SK-N-SH (cell line): ENCODE results near the gene CTBP1. TPM values are rescaled to one million over a fixed set of nuclear protein-coding genes. Genes with fewer than 3 reads are reported as not detected.

Experiments used
- CTCF ChIA-PET: fragments of 300-600, 350-600 bp; formaldehyde crosslinking; extraction: SDS; loops from one replicate; lab custom pipeline; 2021; lab: Yijun Ruan, JAX
- POLR2A ChIA-PET: fragments of 350-600 bp; sonication (Branson Sonifier 250); formaldehyde crosslinking; extraction: SDS; loops from one replicate; lab custom pipeline; 2020; ENCODE audit warnings: antibody characterized with exemption, inconsistent platforms; lab: Yijun Ruan, JAX
- DNase-seq: peaks from one replicate; pipeline ENCODE4 v3.0.0; 2012
- H2AFZ ChIP-seq: fragments of 200-600 bp; sonication (generic); 2 replicates; pipeline ENCODE4 v1.8.1; 2016; ENCODE audit warnings: antibody characterized with exemption, mild to moderate bottlenecking, low read depth
- H3F3A ChIP-seq: fragments of 200-600 bp; sonication (generic); replicated peaks from 2 replicates; pipeline ENCODE3; 2016; ENCODE audit warnings: antibody characterized with exemption, mild to moderate bottlenecking; ENCODE audit not compliant: insufficient read depth
- H3K27ac ChIP-seq, 2 experiments: fragments of 200-500 bp in 1 of 2; fragments of 200-600 bp in 1 of 2; sonication (Bioruptor generic) in 1 of 2; sonication (generic), shearing (Covaris generic) in 1 of 2; 2 replicates each; pipeline versions ENCODE4 v1.5.1 to v1.6.1; 2014 to 2016; ENCODE audit warnings: low read depth in 2 of 2, inconsistent platforms in 1 of 2, low read length in 1 of 2, mild to moderate bottlenecking in 1 of 2, mixed read lengths in 1 of 2
- H3K27me3 ChIP-seq: fragments of 200-600 bp; sonication (generic), shearing (Covaris generic); 2 replicates; pipeline ENCODE4 v1.6.1; 2016; ENCODE audit warnings: mixed run types; ENCODE audit not compliant: insufficient read depth
- H3K36me3 ChIP-seq, 2 experiments: fragments of 200-500 bp in 1 of 2; fragments of 200-600 bp in 1 of 2; sonication (Bioruptor generic) in 1 of 2; sonication (generic) in 1 of 2; replicated peaks in 1 of 2; 2 replicates each; pipeline versions ENCODE3 to v1.5.1; 2014 to 2016; ENCODE audit warnings: low read length in 1 of 2, mild to moderate bottlenecking in 1 of 2; ENCODE audit not compliant: insufficient read depth in 2 of 2, control insufficient read depth in 1 of 2
- H3K4me1 ChIP-seq, 2 experiments: fragments of 200-500 bp in 1 of 2; fragments of 200-600 bp in 1 of 2; sonication (Bioruptor generic) in 1 of 2; sonication (generic), shearing (Covaris generic) in 1 of 2; 2 replicates each; pipeline versions ENCODE4 v1.5.1 to v1.6.1; 2014 to 2016; ENCODE audit warnings: low read depth in 1 of 2, low read length in 1 of 2, mixed run types in 1 of 2; ENCODE audit not compliant: insufficient read depth in 2 of 2, control insufficient read depth in 1 of 2
- H3K4me2 ChIP-seq: fragments of 200-600 bp; sonication (generic), shearing (Covaris generic); 2 replicates; pipeline ENCODE4 v1.6.1; 2017; ENCODE audit warnings: mixed run types
- H3K4me3 ChIP-seq, 2 experiments: fragments of 200-500 bp in 1 of 2; fragments of 200-600 bp in 1 of 2; sonication (Bioruptor generic) in 1 of 2; sonication (generic), shearing (Covaris generic) in 1 of 2; 2 replicates each; pipeline versions ENCODE4 v1.5.1 to v1.8.1; 2014 to 2016; ENCODE audit warnings: low read depth in 2 of 2, inconsistent platforms in 1 of 2, low read length in 1 of 2, mild to moderate bottlenecking in 1 of 2, mixed read lengths in 1 of 2, moderate library complexity in 1 of 2
- H3K79me2 ChIP-seq: fragments of 200-600 bp; sonication (generic); 2 replicates; pipeline ENCODE4 v1.8.1; 2017; ENCODE audit warnings: mild to moderate bottlenecking; ENCODE audit not compliant: insufficient read depth
- H3K9ac ChIP-seq: fragments of 200-600 bp; sonication (generic); 2 replicates; pipeline ENCODE4 v1.6.1; 2017; ENCODE audit warnings: mixed run types
- H3K9me2 ChIP-seq: fragments of 200-600 bp; sonication (generic); 2 replicates; pipeline ENCODE4 v1.6.1; 2017; ENCODE audit warnings: mixed run types
- H3K9me3 ChIP-seq: fragments of 200-600 bp; sonication (generic); 2 replicates; pipeline ENCODE4 v1.6.1; 2017; ENCODE audit warnings: mixed run types, mild to moderate bottlenecking, moderate library complexity
- H4K20me1 ChIP-seq: fragments of 200-600 bp; sonication (generic); 2 replicates; pipeline ENCODE4 v1.6.1; 2017; ENCODE audit warnings: mild to moderate bottlenecking, mixed run types; ENCODE audit not compliant: insufficient read depth
- CHD2 ChIP-seq: fragments of 150-350 bp; IDR thresholded peaks from 2 replicates; pipeline ENCODE4 v1.6.1; 2018; ENCODE audit warnings: low read length; ENCODE audit not compliant: partially characterized antibody
- EP300 ChIP-seq, 2 experiments: IDR thresholded peaks; 2 replicates each; pipeline versions ENCODE4 v1.4.0 to v1.6.1; 2012; ENCODE audit warnings: borderline replicate concordance in 1 of 2, low read depth in 1 of 2, low read length in 1 of 2
- FOXJ3 ChIP-seq: sonication (generic); formaldehyde crosslinking; IDR thresholded peaks from 2 replicates; pipeline ENCODE4 v1.5.1; 2020; ENCODE audit warnings: mild to moderate bottlenecking, missing genetic modification reagents
- FOXM1 ChIP-seq: IDR thresholded peaks from 2 replicates; pipeline ENCODE4 v1.4.0; 2012; ENCODE audit warnings: low read depth, mild to moderate bottlenecking
- NFIC ChIP-seq: IDR thresholded peaks from 2 replicates; pipeline ENCODE4 v1.4.0; 2012; ENCODE audit warnings: borderline replicate concordance
- POLR2AphosphoS5 ChIP-seq: IDR thresholded peaks from 2 replicates; pipeline ENCODE4 v1.6.1; 2012; ENCODE audit warnings: low read depth, low read length
- RFX5 ChIP-seq: IDR thresholded peaks from 2 replicates; pipeline ENCODE4 v1.6.1; 2012; ENCODE audit warnings: mild to moderate bottlenecking, improper control_type of control experiment, low read length
- SMC3 ChIP-seq: IDR thresholded peaks from 2 replicates; pipeline ENCODE4 v1.6.1; 2012; ENCODE audit warnings: low read depth, low read length, improper control_type of control experiment
- YY1 ChIP-seq: IDR thresholded peaks from 2 replicates; pipeline ENCODE4 v1.4.0; 2012; ENCODE audit warnings: low read depth, mild to moderate bottlenecking
- WGBS: methylation state at CpG from one replicate; pipeline ENCODE4 v1.1.6; 2017; ENCODE audit warnings: low lambda C conversion rate; 5-methylcytosine and 5-hydroxymethylcytosine counted together
- polyA plus RNA-seq, 3 experiments: library from polyadenylated mRNA; depleted of rRNA; stranded (reverse); fragments of >200 nt; gene quantifications; 2 replicates each; pipeline ENCODE4 v1.2.3, GENCODE V29; 2012
- TF ChIP-seq, protein P1 (sequence below): IDR thresholded peaks from 2 replicates; pipeline ENCODE4 v1.4.0; 2012; ENCODE audit warnings: low read depth, borderline replicate concordance
- TF ChIP-seq, protein P2 (sequence below): IDR thresholded peaks from 2 replicates; pipeline ENCODE4 v1.6.1; 2012; ENCODE audit warnings: mild to moderate bottlenecking, low read depth, low read length, moderate library complexity
- TF ChIP-seq, protein P3 (sequence below): IDR thresholded peaks from 2 replicates; pipeline ENCODE4; 2012

CTBP1 gene
- polyA plus RNA-seq, 1 of the 3 experiments (the other 2 are of a cell fraction), result 183 TPM

DNA sequence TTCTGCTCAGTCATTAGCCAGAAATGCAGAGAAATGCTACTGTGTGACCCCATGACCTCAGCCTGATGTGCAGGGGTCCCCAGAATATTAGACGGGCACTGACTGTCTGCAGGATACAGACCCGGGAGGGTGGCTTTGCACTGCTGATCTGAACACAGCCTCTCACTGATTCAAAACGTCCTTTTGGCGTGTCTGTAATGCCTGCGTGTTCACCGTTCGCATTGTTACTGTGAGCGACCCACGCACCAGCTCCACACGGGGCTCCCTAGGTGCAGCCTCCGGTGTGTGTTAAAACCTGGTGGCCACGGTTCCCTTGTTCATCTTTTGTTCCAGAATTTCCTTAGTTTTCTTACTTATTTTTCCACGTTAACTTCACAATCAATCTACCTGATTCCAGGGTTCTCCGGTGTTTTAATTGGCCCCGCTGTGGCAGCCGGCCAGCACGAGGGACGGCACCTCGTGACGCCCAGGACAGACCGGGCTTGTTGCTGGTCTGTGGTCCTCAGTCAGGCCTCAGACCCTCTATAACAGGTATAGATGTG is 44.6 kb downstream of the CTBP1 start:
- Histone ChIP-seq H3K9ac (no peak overlapping the region), H3K27me3 (no peaks in the 10 kb centered on the region), H3K4me3 (no peak overlapping the region), H3K36me3 (no peaks in the 10 kb centered on the region), H3F3A (no peaks in the 10 kb centered on the region), H3K4me1 (peaks cover 8 to 50% of the 10 kb centered on the region in 2 experiments; a peak in 2 of 4 replicates), H3K27ac (no peak overlapping the region; a peak in 1 of 4 replicates), H3K4me2 (no peak overlapping the region), H3K9me2 (no peaks in the 10 kb centered on the region), H3K9me3 (no peaks in the 10 kb centered on the region), H2AFZ (no peak overlapping the region), H3K79me2 (no peaks in the 10 kb centered on the region), H4K20me1 (no peaks in the 10 kb centered on the region)
- peak; percentile 27 for DNase-seq
- POLR2A ChIA-PET, result interaction anchor here (0.6 kb wide), 1 partner anchor 12 kb away, joined by 3 read pairs; no protein-coding TSS in a partner anchor
- CTCF ChIA-PET, result interaction anchor here (1.1 to 1.4 kb wide), 2 partner anchors 9 to 74 kb away, joined by 3 read pairs; no protein-coding TSS in a partner anchor
- WGBS, result 94% methylated on average over 21 of the region's 21 CpGs
- TF ChIP-seq SMC3 (no peak), YY1 (no peak), POLR2AphosphoS5 (no peak), RFX5 (no peak), CHD2 (no peak), FOXM1 (no peak), EP300 (IDR thresholded peaks at IDR 0.05; ENCODE audit: borderline replicate concordance in 1 of 2, low read depth in 1 of 2, low read length in 1 of 2) (no peak), NFIC (no peak), FOXJ3 (CRISPR knock-in tag) (no peak)
- TF ChIP-seq, protein P1, sequence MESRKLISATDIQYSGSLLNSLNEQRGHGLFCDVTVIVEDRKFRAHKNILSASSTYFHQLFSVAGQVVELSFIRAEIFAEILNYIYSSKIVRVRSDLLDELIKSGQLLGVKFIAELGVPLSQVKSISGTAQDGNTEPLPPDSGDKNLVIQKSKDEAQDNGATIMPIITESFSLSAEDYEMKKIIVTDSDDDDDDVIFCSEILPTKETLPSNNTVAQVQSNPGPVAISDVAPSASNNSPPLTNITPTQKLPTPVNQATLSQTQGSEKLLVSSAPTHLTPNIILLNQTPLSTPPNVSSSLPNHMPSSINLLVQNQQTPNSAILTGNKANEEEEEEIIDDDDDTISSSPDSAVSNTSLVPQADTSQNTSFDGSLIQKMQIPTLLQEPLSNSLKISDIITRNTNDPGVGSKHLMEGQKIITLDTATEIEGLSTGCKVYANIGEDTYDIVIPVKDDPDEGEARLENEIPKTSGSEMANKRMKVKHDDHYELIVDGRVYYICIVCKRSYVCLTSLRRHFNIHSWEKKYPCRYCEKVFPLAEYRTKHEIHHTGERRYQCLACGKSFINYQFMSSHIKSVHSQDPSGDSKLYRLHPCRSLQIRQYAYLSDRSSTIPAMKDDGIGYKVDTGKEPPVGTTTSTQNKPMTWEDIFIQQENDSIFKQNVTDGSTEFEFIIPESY, result no peak
- TF ChIP-seq, protein P2, sequence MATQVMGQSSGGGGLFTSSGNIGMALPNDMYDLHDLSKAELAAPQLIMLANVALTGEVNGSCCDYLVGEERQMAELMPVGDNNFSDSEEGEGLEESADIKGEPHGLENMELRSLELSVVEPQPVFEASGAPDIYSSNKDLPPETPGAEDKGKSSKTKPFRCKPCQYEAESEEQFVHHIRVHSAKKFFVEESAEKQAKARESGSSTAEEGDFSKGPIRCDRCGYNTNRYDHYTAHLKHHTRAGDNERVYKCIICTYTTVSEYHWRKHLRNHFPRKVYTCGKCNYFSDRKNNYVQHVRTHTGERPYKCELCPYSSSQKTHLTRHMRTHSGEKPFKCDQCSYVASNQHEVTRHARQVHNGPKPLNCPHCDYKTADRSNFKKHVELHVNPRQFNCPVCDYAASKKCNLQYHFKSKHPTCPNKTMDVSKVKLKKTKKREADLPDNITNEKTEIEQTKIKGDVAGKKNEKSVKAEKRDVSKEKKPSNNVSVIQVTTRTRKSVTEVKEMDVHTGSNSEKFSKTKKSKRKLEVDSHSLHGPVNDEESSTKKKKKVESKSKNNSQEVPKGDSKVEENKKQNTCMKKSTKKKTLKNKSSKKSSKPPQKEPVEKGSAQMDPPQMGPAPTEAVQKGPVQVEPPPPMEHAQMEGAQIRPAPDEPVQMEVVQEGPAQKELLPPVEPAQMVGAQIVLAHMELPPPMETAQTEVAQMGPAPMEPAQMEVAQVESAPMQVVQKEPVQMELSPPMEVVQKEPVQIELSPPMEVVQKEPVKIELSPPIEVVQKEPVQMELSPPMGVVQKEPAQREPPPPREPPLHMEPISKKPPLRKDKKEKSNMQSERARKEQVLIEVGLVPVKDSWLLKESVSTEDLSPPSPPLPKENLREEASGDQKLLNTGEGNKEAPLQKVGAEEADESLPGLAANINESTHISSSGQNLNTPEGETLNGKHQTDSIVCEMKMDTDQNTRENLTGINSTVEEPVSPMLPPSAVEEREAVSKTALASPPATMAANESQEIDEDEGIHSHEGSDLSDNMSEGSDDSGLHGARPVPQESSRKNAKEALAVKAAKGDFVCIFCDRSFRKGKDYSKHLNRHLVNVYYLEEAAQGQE, result no peak
- TF ChIP-seq, protein P3, sequence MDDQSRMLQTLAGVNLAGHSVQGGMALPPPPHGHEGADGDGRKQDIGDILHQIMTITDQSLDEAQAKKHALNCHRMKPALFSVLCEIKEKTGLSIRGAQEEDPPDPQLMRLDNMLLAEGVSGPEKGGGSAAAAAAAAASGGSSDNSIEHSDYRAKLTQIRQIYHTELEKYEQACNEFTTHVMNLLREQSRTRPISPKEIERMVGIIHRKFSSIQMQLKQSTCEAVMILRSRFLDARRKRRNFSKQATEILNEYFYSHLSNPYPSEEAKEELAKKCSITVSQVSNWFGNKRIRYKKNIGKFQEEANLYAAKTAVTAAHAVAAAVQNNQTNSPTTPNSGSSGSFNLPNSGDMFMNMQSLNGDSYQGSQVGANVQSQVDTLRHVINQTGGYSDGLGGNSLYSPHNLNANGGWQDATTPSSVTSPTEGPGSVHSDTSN, result no peak
